Gastrocnemius medialis (tissue), 4 donors: ENCODE measurements around the gene MTIF2. TPM values are rescaled to one million over a fixed set of nuclear protein-coding genes. Genes with fewer than 3 reads are reported as not detected.

Experiments
- ATAC-seq, 2 donors: fragments of 150-250 bp; one replicate each; pipeline ENCODE4 v1.9.1; 2016
- DNase-seq, 2 donors: peaks; one replicate each; pipeline ENCODE4 v3.0.0-alpha.2; 2019
- H3K27ac ChIP-seq, 4 donors: fragments of 200-600 bp; sonication (generic); 1 replicate in 1 of 4; 2 replicates in 3 of 4; pipeline ENCODE4 v1.5.1; 2016 to 2018; ENCODE audit warnings: mild to moderate bottlenecking in 2 of 4, moderate library complexity in 1 of 4
- H3K27me3 ChIP-seq, 3 donors: fragments of 200-600 bp; sonication (generic) in 2 of 3; 1 replicate in 1 of 3; 2 replicates in 2 of 3; pipeline versions ENCODE4 v1.5.1 to v1.6.0; 2016 to 2019; ENCODE audit warnings: mild to moderate bottlenecking in 1 of 3, moderate library complexity in 1 of 3
- H3K36me3 ChIP-seq, 2 donors: fragments of 200-600 bp; sonication (generic) in 1 of 2; one replicate each; pipeline ENCODE4 v1.5.1; 2017 to 2018
- H3K4me1 ChIP-seq, 2 donors: fragments of 200-600 bp; sonication (generic) in 1 of 2; one replicate each; pipeline ENCODE4 v1.5.1; 2016 to 2017; ENCODE audit warnings: mild to moderate bottlenecking in 2 of 2
- H3K4me3 ChIP-seq, 4 donors: fragments of 200-600 bp; sonication (generic) in 3 of 4; 1 replicate in 1 of 4; 2 replicates in 3 of 4; pipeline ENCODE4 v1.5.1; 2016 to 2019; ENCODE audit warnings: mild to moderate bottlenecking in 2 of 4
- H3K9me3 ChIP-seq, 3 donors: fragments of 200-600 bp; sonication (generic) in 2 of 3; 1 replicate in 1 of 3; 2 replicates in 2 of 3; pipeline ENCODE4 v1.5.1; 2016 to 2019
- POLR2A ChIP-seq, 2 donors: fragments of 450-650 bp; IDR thresholded peaks; one replicate each; pipeline ENCODE4 v1.6.1; 2017; ENCODE audit warnings: antibody characterized with exemption in 2 of 2, mild to moderate bottlenecking in 2 of 2, moderate library complexity in 2 of 2
- in situ Hi-C, 4 donors: fragments of 200-750 bp; cut with MboI; loops; one replicate each; pipeline versions ENCODE4 v1.15.0 to v1.8.0; 2017; ENCODE audit warnings: low sequenced_read_pairs in 4 of 4
- intact Hi-C: fragments of 100-400 bp; cut with DNase I; formaldehyde crosslinking; loops from one replicate; pipeline ENCODE4 v1.15.1; 2023; ENCODE audit warnings: low total_unique reads
- total RNA-seq, 4 donors: library from RNA; depleted of rRNA; stranded (reverse); fragments of >200 nt; gene quantifications; one replicate each; pipeline versions ENCODE4 v1.1.0 to v1.2.3, GENCODE V29; 2016
- TF ChIP-seq, protein P1 (sequence below), 5 experiments: fragments of 450-650 bp in 3 of 5; fragments of 200-600 bp in 2 of 5; sonication (generic) in 2 of 5; IDR thresholded peaks in 4 of 5; conservative IDR thresholded peaks in 1 of 5; 1 replicate in 4 of 5; 2 replicates in 1 of 5; pipeline ENCODE4 v1.5.1; 2016 to 2019; ENCODE audit warnings: antibody characterized with exemption in 5 of 5, mild to moderate bottlenecking in 3 of 5, moderate library complexity in 3 of 5

The MTIF2 gene
- total RNA-seq, 4 donors from 2014 or later = 23.0 to 42.5 (median 34.7) TPM

DNA sequence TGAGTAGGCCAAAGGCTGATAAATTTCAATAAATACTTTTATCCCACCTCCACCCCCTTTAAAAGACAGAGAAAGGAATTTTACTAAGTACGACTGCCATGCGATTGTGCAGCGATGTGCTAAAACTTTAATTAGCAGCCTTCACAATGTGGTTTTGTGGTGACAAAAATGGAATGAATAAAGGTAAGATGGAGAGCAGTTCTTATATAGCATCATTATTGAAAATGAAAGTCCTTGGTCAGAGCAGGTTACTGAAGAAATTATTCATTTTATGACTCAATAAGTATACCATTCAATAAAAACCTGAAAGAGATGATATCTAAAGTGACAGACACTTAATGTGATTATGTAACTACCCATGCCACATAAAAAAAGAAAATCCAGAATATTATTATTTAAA lies 33.2 kb upstream of the MTIF2 start:
- TF ChIP-seq, protein P1, sequence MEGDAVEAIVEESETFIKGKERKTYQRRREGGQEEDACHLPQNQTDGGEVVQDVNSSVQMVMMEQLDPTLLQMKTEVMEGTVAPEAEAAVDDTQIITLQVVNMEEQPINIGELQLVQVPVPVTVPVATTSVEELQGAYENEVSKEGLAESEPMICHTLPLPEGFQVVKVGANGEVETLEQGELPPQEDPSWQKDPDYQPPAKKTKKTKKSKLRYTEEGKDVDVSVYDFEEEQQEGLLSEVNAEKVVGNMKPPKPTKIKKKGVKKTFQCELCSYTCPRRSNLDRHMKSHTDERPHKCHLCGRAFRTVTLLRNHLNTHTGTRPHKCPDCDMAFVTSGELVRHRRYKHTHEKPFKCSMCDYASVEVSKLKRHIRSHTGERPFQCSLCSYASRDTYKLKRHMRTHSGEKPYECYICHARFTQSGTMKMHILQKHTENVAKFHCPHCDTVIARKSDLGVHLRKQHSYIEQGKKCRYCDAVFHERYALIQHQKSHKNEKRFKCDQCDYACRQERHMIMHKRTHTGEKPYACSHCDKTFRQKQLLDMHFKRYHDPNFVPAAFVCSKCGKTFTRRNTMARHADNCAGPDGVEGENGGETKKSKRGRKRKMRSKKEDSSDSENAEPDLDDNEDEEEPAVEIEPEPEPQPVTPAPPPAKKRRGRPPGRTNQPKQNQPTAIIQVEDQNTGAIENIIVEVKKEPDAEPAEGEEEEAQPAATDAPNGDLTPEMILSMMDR (IDR thresholded peaks at IDR 0.05 in 4 of 5, conservative IDR thresholded peaks at IDR 0.05 in 1 of 5) = no peak
- TF ChIP-seq POLR2A (IDR thresholded peaks at IDR 0.05) = no peak
- DNase-seq (no peak), ATAC-seq (no peak)
- intact Hi-C loops (no loop called here), in situ Hi-C loops (no loop called here)
- Histone ChIP-seq H3K36me3 (peaks cover 0 to 5% of the 10 kb centered on the region in 2 donors), H3K27ac (no peak overlapping the region), H3K27me3 (no peaks in the 10 kb centered on the region), H3K4me3 (no peak overlapping the region), H3K9me3 (no peaks in the 10 kb centered on the region), H3K4me1 (no peaks in the 10 kb centered on the region)

DNA sequence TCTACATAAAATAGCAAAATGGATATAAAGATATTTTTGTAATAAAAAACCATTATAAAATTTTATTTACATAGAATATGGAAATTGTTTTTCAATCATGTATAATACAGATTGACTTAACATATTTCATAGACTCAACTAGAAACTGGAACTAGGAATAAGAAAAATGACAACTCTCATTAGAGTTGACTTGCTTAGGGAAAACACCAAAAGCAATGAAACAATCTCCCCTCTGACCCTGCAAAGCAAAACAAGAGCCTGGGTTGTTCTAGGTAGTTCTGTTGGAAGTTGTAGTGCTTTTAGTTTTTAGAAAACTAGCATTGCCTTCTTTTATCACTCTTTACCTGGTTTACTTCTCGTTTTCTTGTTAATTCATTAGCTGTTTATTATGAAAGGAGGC lies 32.2 kb upstream of the MTIF2 start:
- no peaks in the 10 kb centered on the region for H3K9me3 ChIP-seq
- intact Hi-C loops (no loop called here), in situ Hi-C loops (no loop called here)
- H3K4me3 ChIP-seq = no peak overlapping the region
- H3K27me3 ChIP-seq = no peaks in the 10 kb centered on the region
- no peak for ATAC-seq
- DNase-seq = no peak
- no peak for TF ChIP-seq POLR2A (IDR thresholded peaks at IDR 0.05)
- TF ChIP-seq, protein P1 (IDR thresholded peaks at IDR 0.05 in 4 of 5, conservative IDR thresholded peaks at IDR 0.05 in 1 of 5) = no peak
- H3K4me1 ChIP-seq = no peaks in the 10 kb centered on the region
- H3K27ac ChIP-seq = no peak overlapping the region
- H3K36me3 ChIP-seq = peaks cover 0 to 5% of the 10 kb centered on the region in 2 donors

DNA sequence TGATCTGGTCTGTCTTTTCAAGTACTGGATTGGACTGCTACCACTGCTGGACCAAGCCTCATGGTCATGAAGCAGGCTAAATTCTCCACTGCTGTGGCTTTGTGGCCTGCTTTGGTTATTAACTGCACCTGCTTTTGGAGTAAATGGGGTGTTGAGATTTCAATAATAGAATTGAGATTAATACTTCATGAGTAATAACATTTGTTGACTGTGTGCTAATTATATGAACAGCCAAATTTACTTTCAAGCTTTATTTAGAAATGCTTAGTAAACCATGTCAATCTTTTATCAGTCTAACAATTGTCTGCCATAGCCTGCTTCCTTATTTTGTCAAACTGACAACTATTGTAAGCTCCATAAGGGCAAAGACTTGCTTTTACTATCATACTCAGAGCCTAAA lies 27.4 kb upstream of the MTIF2 start:
- Histone ChIP-seq H3K27ac (no peak overlapping the region), H3K4me1 (no peaks in the 10 kb centered on the region), H3K36me3 (peaks cover 0 to 12% of the 10 kb centered on the region in 2 donors), H3K27me3 (no peaks in the 10 kb centered on the region), H3K4me3 (no peak overlapping the region), H3K9me3 (no peaks in the 10 kb centered on the region)
- in situ Hi-C loops = no loop called here
- intact Hi-C loops = no loop called here
- TF ChIP-seq, protein P1 (IDR thresholded peaks at IDR 0.05 in 4 of 5, conservative IDR thresholded peaks at IDR 0.05 in 1 of 5) = no peak
- TF ChIP-seq POLR2A (IDR thresholded peaks at IDR 0.05) = no peak
- ATAC-seq = no peak
- no peak for DNase-seq

DNA sequence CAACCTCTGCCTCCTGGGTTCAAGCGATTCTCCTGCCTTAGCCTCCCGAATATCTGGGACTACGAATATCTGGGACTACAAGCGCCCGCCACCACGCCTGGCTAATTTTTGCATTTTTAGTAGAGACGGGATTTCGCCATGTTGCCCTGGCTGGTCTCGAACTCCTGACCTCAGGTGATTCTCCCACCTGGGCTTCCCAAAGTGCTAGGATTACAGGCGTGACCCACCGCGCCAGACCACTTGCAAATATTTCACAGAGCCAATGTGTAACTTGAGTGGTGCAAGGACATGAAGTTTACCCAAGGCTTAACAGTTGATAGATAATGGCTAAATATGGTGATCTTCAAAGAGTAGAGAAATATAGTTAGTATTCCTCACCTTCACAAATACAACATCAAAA lies 14.1 kb upstream of the MTIF2 start:
- TF ChIP-seq POLR2A (IDR thresholded peaks at IDR 0.05) = no peak
- TF ChIP-seq, protein P1 (IDR thresholded peaks at IDR 0.05 in 4 of 5, conservative IDR thresholded peaks at IDR 0.05 in 1 of 5) = no peak
- DNase-seq (no peak), ATAC-seq (no peak)
- in situ Hi-C loops = no loop called here
- Histone ChIP-seq H3K9me3 (no peaks in the 10 kb centered on the region), H3K27ac (peak overlapping the region in 3 of 4 donors; percentile 86 to 97 (median 89)), H3K27me3 (no peaks in the 10 kb centered on the region), H3K4me1 (peaks cover 0 to 10% of the 10 kb centered on the region in 2 donors), H3K4me3 (peak overlapping the region; percentile 65 to 91 (median 77)), H3K36me3 (no peaks in the 10 kb centered on the region)
- intact Hi-C loops = loop anchor here (5.0 kb wide), 1 partner anchor 134 kb away; the partner anchor contains the start of gene CCDC88A
